H9 (cell line): ENCODE results near the gene RETREG3. TPM values are rescaled to one million over a fixed set of nuclear protein-coding genes. Genes with fewer than 3 reads are reported as not detected.

ENCODE experiments used
- DNase-seq: peaks from one replicate; pipeline ENCODE4 v3.0.0-alpha.2; 2017
- H2AFZ ChIP-seq: one replicate; pipeline ENCODE4 v1.6.1; 2013; ENCODE audit warnings: mild to moderate bottlenecking, low read length, control low read depth, moderate library complexity
- H2AK5ac ChIP-seq: 2 replicates; pipeline ENCODE4 v1.6.1; 2013; ENCODE audit warnings: low read length, control low read depth, mixed read lengths; ENCODE audit not compliant: insufficient read length
- H2BK120ac ChIP-seq: one replicate; pipeline ENCODE4 v1.6.1; 2013; ENCODE audit warnings: low read depth, mild to moderate bottlenecking, low read length, control low read depth, inconsistent platforms; ENCODE audit not compliant: poor library complexity, severe bottlenecking
- H2BK12ac ChIP-seq: 2 replicates; pipeline ENCODE4 v1.6.1; 2013; ENCODE audit warnings: low read length, control low read depth, mixed read lengths, low read depth; ENCODE audit not compliant: insufficient read length
- H2BK15ac ChIP-seq: 2 replicates; pipeline ENCODE4 v1.6.1; 2013; ENCODE audit warnings: low read depth, low read length, control low read depth
- H2BK20ac ChIP-seq: one replicate; pipeline ENCODE4 v1.6.1; 2013; ENCODE audit warnings: low read depth, mild to moderate bottlenecking, low read length, control low read depth, inconsistent platforms; ENCODE audit not compliant: poor library complexity, severe bottlenecking
- H2BK5ac ChIP-seq: 2 replicates; pipeline ENCODE4 v1.6.1; 2013; ENCODE audit warnings: low read length, control low read depth, mixed read lengths; ENCODE audit not compliant: insufficient read length
- H3K14ac ChIP-seq: 2 replicates; pipeline ENCODE4 v1.6.1; 2013; ENCODE audit warnings: low read length, control low read depth; ENCODE audit not compliant: insufficient read depth
- H3K18ac ChIP-seq: 2 replicates; pipeline ENCODE4 v1.6.1; 2013; ENCODE audit warnings: low read depth, mild to moderate bottlenecking, mixed read lengths, low read length, control low read depth; ENCODE audit not compliant: insufficient read length
- H3K23ac ChIP-seq: 2 replicates; pipeline ENCODE4 v1.6.1; 2013; ENCODE audit warnings: low read length, control low read depth, mixed read lengths, low read depth; ENCODE audit not compliant: insufficient read length
- H3K23me2 ChIP-seq: 2 replicates; pipeline ENCODE4 v1.6.1; 2013; ENCODE audit warnings: low read depth, mild to moderate bottlenecking, mixed read lengths, low read length, control low read depth; ENCODE audit not compliant: insufficient read length, poor library complexity, severe bottlenecking
- H3K27ac ChIP-seq: 2 replicates; pipeline ENCODE4 v1.5.1; 2013; ENCODE audit warnings: low read length, control low read depth, mixed read lengths, low read depth; ENCODE audit not compliant: insufficient read length
- H3K27me3 ChIP-seq: 2 replicates; pipeline ENCODE4 v1.6.1; 2013; ENCODE audit warnings: low read length, control low read depth, inconsistent platforms; ENCODE audit not compliant: insufficient read depth
- H3K4ac ChIP-seq: 2 replicates; pipeline ENCODE4 v1.6.1; 2013; ENCODE audit warnings: low read depth, mild to moderate bottlenecking, control low read depth, inconsistent platforms, low read length, moderate library complexity
- H3K4me1 ChIP-seq: 2 replicates; pipeline ENCODE4 v1.6.1; 2013; ENCODE audit warnings: low read length, control low read depth, inconsistent platforms; ENCODE audit not compliant: insufficient read depth
- H3K4me2 ChIP-seq: 2 replicates; pipeline ENCODE4 v1.6.1; 2013; ENCODE audit warnings: low read length, control low read depth, mixed read lengths; ENCODE audit not compliant: insufficient read length, insufficient read depth
- H3K56ac ChIP-seq: 2 replicates; pipeline ENCODE4 v1.6.1; 2013; ENCODE audit warnings: low read depth, mild to moderate bottlenecking, mixed read lengths, low read length, control low read depth; ENCODE audit not compliant: insufficient read length
- H3K79me1 ChIP-seq: 2 replicates; pipeline ENCODE4 v1.6.1; 2013; ENCODE audit warnings: low read depth, mild to moderate bottlenecking, moderate library complexity, low read length, control low read depth, inconsistent platforms; ENCODE audit not compliant: insufficient read depth, poor library complexity, severe bottlenecking
- H3K79me2 ChIP-seq: 2 replicates; pipeline ENCODE4 v1.6.1; 2013; ENCODE audit warnings: low read length, control low read depth, inconsistent platforms; ENCODE audit not compliant: insufficient read depth
- H3K9ac ChIP-seq: 2 replicates; pipeline ENCODE4 v1.6.1; 2013; ENCODE audit warnings: low read length, control low read depth, mixed read lengths; ENCODE audit not compliant: insufficient read length; ENCODE audit errors: extremely low read depth
- H3K9me3 ChIP-seq: one replicate; pipeline ENCODE4 v1.6.1; 2013; ENCODE audit warnings: low read depth, low read length, inconsistent platforms; ENCODE audit not compliant: control insufficient read depth
- H3T11ph ChIP-seq: one replicate; pipeline ENCODE4 v1.6.1; 2013; ENCODE audit warnings: mild to moderate bottlenecking, low read length, control low read depth, inconsistent platforms
- H4K20me1 ChIP-seq: one replicate; pipeline ENCODE4 v1.6.1; 2013; ENCODE audit not compliant: control insufficient read depth, insufficient read length, insufficient read depth
- H4K5ac ChIP-seq: 2 replicates; pipeline ENCODE4 v1.6.1; 2013; ENCODE audit warnings: low read depth, mild to moderate bottlenecking, mixed read lengths, low read length, control low read depth; ENCODE audit not compliant: insufficient read length
- H4K8ac ChIP-seq: replicated peaks from 2 replicates; pipeline ENCODE4 v1.6.1; 2013; ENCODE audit warnings: low read length, control low read depth, mixed read lengths, low read depth; ENCODE audit not compliant: insufficient read length
- H4K91ac ChIP-seq: 2 replicates; pipeline ENCODE4 v1.6.1; 2013; ENCODE audit warnings: low read depth, mild to moderate bottlenecking, moderate library complexity, mixed read lengths, low read length, control low read depth; ENCODE audit not compliant: insufficient read length
- H3K27ac Mint-ChIP-seq, 3 experiments: 2 replicates in 2 of 3; 3 replicates in 1 of 3; pipeline ENCODE4 v1.8.0; 2020 to 2021; ENCODE audit warnings: mixed read lengths in 3 of 3, mild to moderate bottlenecking in 1 of 3, moderate library complexity in 1 of 3
- H3K27me3 Mint-ChIP-seq: 2 replicates; pipeline ENCODE4 v1.8.0; 2021; ENCODE audit warnings: low read depth, mild to moderate bottlenecking, moderate library complexity, mixed read lengths
- H3K36me3 Mint-ChIP-seq, 3 experiments: 2 replicates in 2 of 3; 3 replicates in 1 of 3; pipeline ENCODE4 v1.8.0; 2020 to 2021; ENCODE audit warnings: low read depth in 3 of 3, mixed read lengths in 3 of 3; ENCODE audit not compliant: insufficient read depth in 1 of 3
- H3K4me1 Mint-ChIP-seq, 2 experiments: 2 replicates each; pipeline ENCODE4 v1.8.0; 2020; ENCODE audit warnings: mixed read lengths in 2 of 2
- H3K4me3 Mint-ChIP-seq, 2 experiments: 2 replicates in 1 of 2; 3 replicates in 1 of 2; pipeline ENCODE4 v1.8.0; 2020 to 2021; ENCODE audit warnings: mild to moderate bottlenecking in 2 of 2, mixed read lengths in 2 of 2, moderate library complexity in 1 of 2
- H3K9me3 Mint-ChIP-seq, 2 experiments: 2 replicates in 1 of 2; 3 replicates in 1 of 2; pipeline ENCODE4 v1.8.0; 2020; ENCODE audit warnings: mild to moderate bottlenecking in 2 of 2, mixed read lengths in 2 of 2, moderate library complexity in 1 of 2
- WGBS: extraction: QIAGEN DNeasy Blood & Tissue Kit; methylation state at CpG from one replicate; pipeline ENCODE4 v1.1.7; 2013; ENCODE audit warnings: missing lambda C conversion rate, low lambda C conversion rate, mixed read lengths; ENCODE audit not compliant: insufficient read length; ENCODE audit errors: extremely low coverage; 5-methylcytosine and 5-hydroxymethylcytosine counted together
- total RNA-seq: library from RNA; stranded (reverse); gene quantifications from 2 replicates; pipeline ENCODE4 v1.2.1, GENCODE V29; 2021
- TF ChIP-seq, protein P1 (sequence below): fragments of 200-600 bp; sonication (generic); conservative IDR thresholded peaks from 3 replicates; pipeline ENCODE4 v1.8.0; 2021; ENCODE audit warnings: antibody characterized with exemption, mild to moderate bottlenecking

Gene RETREG3
- total RNA-seq, 1 experiment from 2014 or later, result 47.3 TPM

DNA sequence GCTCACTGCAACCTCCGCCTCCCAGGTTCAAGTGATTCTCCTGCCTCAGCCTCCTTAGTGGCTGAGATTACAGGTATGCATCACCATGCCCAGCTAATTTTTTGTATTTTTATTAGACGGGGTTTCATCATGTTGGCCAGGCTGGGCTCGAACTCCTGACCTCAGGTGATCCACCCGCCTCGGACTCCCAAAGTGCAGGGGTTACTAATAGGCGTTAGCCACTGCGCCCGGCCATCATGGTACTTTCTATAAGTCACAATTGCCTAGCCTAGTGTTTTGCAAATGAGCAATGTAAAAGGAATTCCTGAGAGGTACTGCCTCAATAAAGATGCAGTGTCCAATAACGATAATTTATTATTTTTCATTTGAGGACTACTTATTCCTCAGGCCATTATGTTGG is 17.8 kb downstream of the RETREG3 start:
- peaks cover 6 to 39% (median 32%) of the 10 kb centered on the region in 3 experiments; a peak in 6 of 7 replicates for H3K36me3 Mint-ChIP-seq

More for the DNA sequence above, 17.8 kb downstream of the RETREG3 start:
- Histone ChIP-seq H3K9me3 (no peaks in the 10 kb centered on the region), H3K18ac (no peak overlapping the region), H3K27me3 (no peaks in the 10 kb centered on the region), H2BK20ac (no peak overlapping the region), H2BK12ac (no peak overlapping the region), H3K4me2 (no peak overlapping the region), H3T11ph (no peak overlapping the region), H3K23ac (no peak overlapping the region), H4K91ac (no peak overlapping the region), H2BK15ac (no peak overlapping the region), H4K20me1 (no peaks in the 10 kb centered on the region), H4K5ac (no peak overlapping the region), H2AFZ (no peak overlapping the region), H4K8ac (no peak overlapping the region), H3K79me1 (peaks cover 3% of the 10 kb centered on the region), H2BK120ac (no peak overlapping the region), H3K4ac (no peak overlapping the region), H3K9ac (no peak overlapping the region), H3K56ac (no peak overlapping the region), H3K79me2 (no peaks in the 10 kb centered on the region), H3K14ac (no peak overlapping the region), H2AK5ac (no peak overlapping the region), H3K23me2 (no peaks in the 10 kb centered on the region), H3K27ac (no peak overlapping the region), H2BK5ac (no peak overlapping the region), H3K4me1 (no peaks in the 10 kb centered on the region)
- Mint-ChIP-seq H3K27ac (no peak overlapping the region), H3K9me3 (no peaks in the 10 kb centered on the region), H3K4me1 (no peaks in the 10 kb centered on the region), H3K4me3 (no peak overlapping the region), H3K27me3 (no peaks in the 10 kb centered on the region)
- TF ChIP-seq, protein P1, sequence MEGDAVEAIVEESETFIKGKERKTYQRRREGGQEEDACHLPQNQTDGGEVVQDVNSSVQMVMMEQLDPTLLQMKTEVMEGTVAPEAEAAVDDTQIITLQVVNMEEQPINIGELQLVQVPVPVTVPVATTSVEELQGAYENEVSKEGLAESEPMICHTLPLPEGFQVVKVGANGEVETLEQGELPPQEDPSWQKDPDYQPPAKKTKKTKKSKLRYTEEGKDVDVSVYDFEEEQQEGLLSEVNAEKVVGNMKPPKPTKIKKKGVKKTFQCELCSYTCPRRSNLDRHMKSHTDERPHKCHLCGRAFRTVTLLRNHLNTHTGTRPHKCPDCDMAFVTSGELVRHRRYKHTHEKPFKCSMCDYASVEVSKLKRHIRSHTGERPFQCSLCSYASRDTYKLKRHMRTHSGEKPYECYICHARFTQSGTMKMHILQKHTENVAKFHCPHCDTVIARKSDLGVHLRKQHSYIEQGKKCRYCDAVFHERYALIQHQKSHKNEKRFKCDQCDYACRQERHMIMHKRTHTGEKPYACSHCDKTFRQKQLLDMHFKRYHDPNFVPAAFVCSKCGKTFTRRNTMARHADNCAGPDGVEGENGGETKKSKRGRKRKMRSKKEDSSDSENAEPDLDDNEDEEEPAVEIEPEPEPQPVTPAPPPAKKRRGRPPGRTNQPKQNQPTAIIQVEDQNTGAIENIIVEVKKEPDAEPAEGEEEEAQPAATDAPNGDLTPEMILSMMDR, result no peak
- WGBS, result no CpG with 5 or more reads among the region's 9 CpGs
- DNase-seq, result no peak
